CD8-positive, alpha-beta memory T cell (primary cell): ENCODE results near the gene TMEM141. TPM values are rescaled to one million over a fixed set of nuclear protein-coding genes. Genes with fewer than 3 reads are reported as not detected.
"Not testable (repeated sequence)": the region's sequence is repeated elsewhere in the genome, so short reads cannot be mapped to it uniquely, and the experiment has no call there.

Experiments
- CTCF ChIA-PET: fragments of 350-600 bp; sonication (Branson Sonifier 250); formaldehyde crosslinking; loops from one replicate; lab custom pipeline; 2021; ENCODE audit warnings: antibody characterized with exemption; lab: Charles Lee
- POLR2A ChIA-PET: fragments of 350-600 bp; sonication (Branson Sonifier 250); formaldehyde crosslinking; loops from one replicate; lab custom pipeline; 2021; ENCODE audit warnings: antibody characterized with exemption; lab: Charles Lee
- DNase-seq, 5 donors: peaks; one replicate each; pipeline versions ENCODE4 v3.0.0 to v3.0.0-alpha.2; 2020 to 2022; ENCODE audit warnings: mixed read lengths in 1 of 5
- H3K27ac ChIP-seq: one replicate; pipeline ENCODE4 v1.7.0; 2013; ENCODE audit warnings: low read depth, mild to moderate bottlenecking, low read length, moderate library complexity
- H3K27me3 ChIP-seq: 2 replicates; pipeline ENCODE4 v1.7.0; 2013; ENCODE audit warnings: low read length, mild to moderate bottlenecking; ENCODE audit not compliant: insufficient read depth, poor library complexity, severe bottlenecking
- H3K36me3 ChIP-seq: 2 replicates; pipeline ENCODE4 v1.7.0; 2013; ENCODE audit warnings: mild to moderate bottlenecking, low read length, moderate library complexity; ENCODE audit not compliant: insufficient read depth
- H3K4me1 ChIP-seq: 2 replicates; pipeline ENCODE4 v1.7.0; 2013; ENCODE audit warnings: mild to moderate bottlenecking, low read length, moderate library complexity; ENCODE audit not compliant: insufficient read depth
- H3K4me3 ChIP-seq: 2 replicates; pipeline ENCODE4 v1.7.0; 2013; ENCODE audit warnings: mild to moderate bottlenecking, low read length
- H3K9me3 ChIP-seq: 2 replicates; pipeline ENCODE4 v1.7.0; 2013; ENCODE audit warnings: mild to moderate bottlenecking, low read length
- H3K27ac Mint-ChIP-seq, 8 donors: one replicate each; pipeline ENCODE4 v1.8.0; 2020 to 2021; ENCODE audit warnings: mixed read lengths in 8 of 8, mild to moderate bottlenecking in 6 of 8, inconsistent platforms in 3 of 8, moderate library complexity in 3 of 8
- H3K27me3 Mint-ChIP-seq, 2 donors: one replicate each; pipeline ENCODE4 v1.8.0; 2020 to 2021; ENCODE audit warnings: mixed read lengths in 2 of 2, mild to moderate bottlenecking in 1 of 2, moderate library complexity in 1 of 2
- H3K36me3 Mint-ChIP-seq, 3 donors: one replicate each; pipeline ENCODE4 v1.8.0; 2020 to 2021; ENCODE audit warnings: mixed read lengths in 3 of 3, inconsistent platforms in 1 of 3, mild to moderate bottlenecking in 1 of 3
- H3K4me1 Mint-ChIP-seq, 3 donors: one replicate each; pipeline ENCODE4 v1.8.0; 2020 to 2021; ENCODE audit warnings: mixed read lengths in 3 of 3, inconsistent platforms in 1 of 3, mild to moderate bottlenecking in 1 of 3
- H3K4me3 Mint-ChIP-seq, 7 donors: one replicate each; pipeline ENCODE4 v1.8.0; 2020 to 2021; ENCODE audit warnings: mixed read lengths in 7 of 7, mild to moderate bottlenecking in 6 of 7, moderate library complexity in 4 of 7, inconsistent platforms in 2 of 7
- H3K9me3 Mint-ChIP-seq, 5 donors: one replicate each; pipeline ENCODE4 v1.8.0; 2020 to 2022; ENCODE audit warnings: mixed read lengths in 5 of 5, mild to moderate bottlenecking in 3 of 5, moderate library complexity in 2 of 5, inconsistent platforms in 1 of 5
- polyA plus RNA-seq: library from polyadenylated mRNA; unstranded; fragments of 300-500 nt; fragmentation: Illumina TruSeq; gene quantifications from one replicate; pipeline ENCODE4 v1.2.3, GENCODE V29; 2021
- total RNA-seq, 2 experiments: library from RNA; stranded (reverse); gene quantifications; one replicate each; pipeline ENCODE4 v1.2.3, GENCODE V29; 2021

Gene TMEM141
- total and polyA plus RNA-seq, 3 experiments from 2014 or later, result 37.8 to 50.6 (median 50.1) TPM

DNA sequence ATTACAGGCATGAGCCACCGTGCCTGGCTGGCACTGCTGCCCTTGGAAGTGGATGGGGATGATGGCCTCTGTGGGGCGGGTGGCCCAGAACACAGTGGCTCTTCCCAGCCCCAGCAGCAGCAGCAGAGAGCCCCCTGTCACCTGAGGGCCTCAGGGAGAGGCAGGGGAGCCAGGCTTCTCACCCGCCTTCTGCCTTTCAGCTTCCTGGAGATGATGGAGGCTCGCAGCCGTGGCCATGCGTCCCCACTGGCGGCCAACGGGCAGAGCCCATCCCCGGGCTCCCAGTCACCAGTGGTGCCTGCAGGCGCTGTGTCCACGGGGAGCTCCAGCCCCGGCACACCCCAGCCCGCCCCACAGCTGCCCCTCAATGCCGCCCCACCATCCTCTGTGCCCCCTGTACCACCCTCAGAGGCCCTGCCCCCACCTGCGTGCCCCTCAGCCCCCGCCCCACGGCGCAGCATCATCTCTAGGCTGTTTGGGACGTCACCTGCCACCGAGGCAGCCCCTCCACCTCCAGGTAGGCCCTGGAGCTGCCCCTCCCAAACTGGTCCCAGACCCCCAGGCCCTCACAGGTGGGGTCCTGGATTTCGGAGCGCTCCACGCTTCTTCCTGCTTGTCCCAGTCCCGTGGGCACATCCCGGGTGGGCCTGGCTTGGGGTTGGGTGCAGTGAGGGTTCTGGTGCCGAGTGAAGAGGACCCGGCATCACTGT is 46.2 kb downstream of the TMEM141 start:
- Histone ChIP-seq H3K27me3 (no peaks in the 10 kb centered on the region), H3K9me3 (no peaks in the 10 kb centered on the region), H3K36me3 (no peaks in the 10 kb centered on the region), H3K4me3 (no peak overlapping the region), H3K27ac (no peak overlapping the region), H3K4me1 (peaks cover 8% of the 10 kb centered on the region)
- Mint-ChIP-seq H3K9me3 (no peaks in the 10 kb centered on the region), H3K4me1 (peaks cover 4 to 8% (median 7%) of the 10 kb centered on the region in 3 donors), H3K27me3 (no peaks in the 10 kb centered on the region), H3K4me3 (no peak overlapping the region), H3K27ac (no peak overlapping the region), H3K36me3 (peaks cover 0 to 27% (median 3%) of the 10 kb centered on the region in 3 donors)
- DNase-seq, result no peak
- POLR2A ChIA-PET, result no interaction called here
- CTCF ChIA-PET, result no interaction called here

DNA sequence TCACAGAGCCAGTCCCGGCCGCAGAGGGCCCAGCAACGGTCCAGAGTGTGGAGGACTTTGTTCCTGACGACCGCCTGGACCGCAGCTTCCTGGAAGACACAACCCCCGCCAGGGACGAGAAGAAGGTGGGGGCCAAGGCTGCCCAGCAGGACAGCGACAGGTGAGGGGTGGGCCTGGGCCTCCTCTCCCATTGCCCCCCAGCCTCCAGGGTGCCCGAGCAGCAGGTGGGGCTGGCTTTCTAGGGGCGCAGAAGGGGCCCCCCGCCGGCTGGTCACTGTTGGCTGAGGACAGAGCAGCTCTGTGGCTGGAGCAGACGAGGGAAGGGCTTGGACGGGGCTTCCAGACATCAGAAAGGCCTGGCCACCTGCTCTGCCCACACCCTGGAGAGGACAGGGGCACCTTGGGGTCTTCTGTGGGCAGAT is 46.7 kb downstream of the TMEM141 start:
- H3K4me3 ChIP-seq, H3K9me3 Mint-ChIP-seq, H3K27ac Mint-ChIP-seq, POLR2A ChIA-PET, H3K27ac ChIP-seq, H3K36me3 ChIP-seq, H3K27me3 ChIP-seq, CTCF ChIA-PET, H3K4me3 Mint-ChIP-seq, H3K27me3 Mint-ChIP-seq, H3K4me1 ChIP-seq, DNase-seq, H3K9me3 ChIP-seq: not testable (repeated sequence)
- Mint-ChIP-seq H3K36me3 (peaks cover 0 to 24% (median 3%) of the 10 kb centered on the region in 3 donors), H3K4me1 (peaks cover 4 to 10% (median 10%) of the 10 kb centered on the region in 3 donors)

DNA sequence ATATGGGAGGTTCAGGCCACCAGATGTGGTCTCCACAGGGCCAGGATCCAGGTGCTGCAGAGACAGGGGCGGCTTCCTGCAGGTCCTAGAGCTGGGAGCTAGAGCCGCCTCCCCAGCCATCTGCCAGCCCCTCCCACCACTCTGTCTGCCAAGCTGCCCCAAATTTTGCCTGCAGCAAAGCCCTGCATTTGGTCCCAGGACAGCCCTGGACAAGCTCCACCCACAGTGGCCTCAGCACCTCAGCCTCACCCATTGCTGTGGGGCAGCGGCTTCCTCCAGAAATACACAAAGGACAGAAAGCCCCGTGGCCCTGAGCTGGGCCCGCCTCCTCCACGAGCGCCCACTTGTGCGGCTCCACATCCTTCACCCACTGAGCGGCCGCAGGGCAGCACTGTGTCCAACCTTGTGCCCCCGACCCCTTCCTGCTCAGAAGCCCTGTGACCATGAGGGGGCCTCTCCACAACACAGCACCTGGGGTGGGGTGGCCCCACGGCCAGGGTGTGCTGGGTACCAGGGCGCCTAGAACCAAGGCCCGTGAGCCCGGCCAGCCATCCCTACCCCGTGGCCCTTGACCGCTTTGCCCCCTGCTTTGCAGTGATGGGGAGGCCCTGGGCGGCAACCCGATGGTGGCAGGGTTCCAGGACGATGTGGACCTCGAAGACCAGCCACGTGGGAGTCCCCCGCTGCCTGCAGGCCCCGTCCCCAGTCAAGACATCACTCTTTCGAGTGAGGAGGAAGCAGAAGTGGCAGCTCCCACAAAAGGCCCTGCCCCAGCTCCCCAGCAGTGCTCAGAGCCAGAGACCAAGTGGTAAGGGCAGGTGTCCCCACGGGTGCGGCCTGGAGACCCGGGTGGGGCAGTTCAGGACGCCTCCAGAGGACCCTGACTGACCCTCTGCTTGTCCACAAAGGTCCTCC is 47.4 kb downstream of the TMEM141 start:
- ChIA-PET POLR2A (no interaction called here), CTCF (interaction anchor here (1.4 kb wide), 1 partner anchor 27 kb away, joined by 3 read pairs; no protein-coding TSS in a partner anchor)
- no peak overlapping the region for H3K27ac Mint-ChIP-seq
- no peak overlapping the region for H3K4me3 Mint-ChIP-seq
- no peaks in the 10 kb centered on the region for H3K27me3 ChIP-seq
- H3K36me3 Mint-ChIP-seq, result peaks cover 0 to 24% (median 3%) of the 10 kb centered on the region in 3 donors
- peaks cover 2% of the 10 kb centered on the region in 2 donors for H3K27me3 Mint-ChIP-seq
- H3K4me1 ChIP-seq, result peaks cover 14% of the 10 kb centered on the region
- no peak overlapping the region for H3K27ac ChIP-seq
- no peak overlapping the region for H3K4me3 ChIP-seq
- no peaks in the 10 kb centered on the region for H3K9me3 ChIP-seq
- no peaks in the 10 kb centered on the region for H3K36me3 ChIP-seq
- peaks cover 6 to 13% (median 13%) of the 10 kb centered on the region in 3 donors for H3K4me1 Mint-ChIP-seq
- no peak for DNase-seq
- no peaks in the 10 kb centered on the region for H3K9me3 Mint-ChIP-seq

GRCh38 chr9:136839229-136840139 is 48.3 kb downstream of the TMEM141 start:
- H3K4me1 ChIP-seq, result peaks cover 14% of the 10 kb centered on the region
- DNase-seq, result no peak
- no peak overlapping the region for H3K4me3 ChIP-seq
- H3K27ac ChIP-seq, result no peak overlapping the region
- H3K36me3 ChIP-seq, result no peaks in the 10 kb centered on the region
- Mint-ChIP-seq H3K27ac (peak overlapping the region in 2 of 8 donors; percentile 27 to 48), H3K4me1 (peaks cover 8 to 17% (median 12%) of the 10 kb centered on the region in 3 donors), H3K4me3 (peak overlapping the region in 3 of 7 donors; percentile 20 to 72 (median 59)), H3K9me3 (no peaks in the 10 kb centered on the region), H3K36me3 (peaks cover 0 to 18% (median 0%) of the 10 kb centered on the region in 3 donors), H3K27me3 (peaks cover 3 to 6% of the 10 kb centered on the region in 2 donors)
- CTCF ChIA-PET, result interaction anchor here (1.0 to 1.4 kb wide), 3 partner anchors 28 to 195 kb away, joined by 3 read pairs; no protein-coding TSS in a partner anchor
- POLR2A ChIA-PET, result no interaction called here
- H3K27me3 ChIP-seq, result no peaks in the 10 kb centered on the region
- H3K9me3 ChIP-seq, result no peaks in the 10 kb centered on the region

DNA sequence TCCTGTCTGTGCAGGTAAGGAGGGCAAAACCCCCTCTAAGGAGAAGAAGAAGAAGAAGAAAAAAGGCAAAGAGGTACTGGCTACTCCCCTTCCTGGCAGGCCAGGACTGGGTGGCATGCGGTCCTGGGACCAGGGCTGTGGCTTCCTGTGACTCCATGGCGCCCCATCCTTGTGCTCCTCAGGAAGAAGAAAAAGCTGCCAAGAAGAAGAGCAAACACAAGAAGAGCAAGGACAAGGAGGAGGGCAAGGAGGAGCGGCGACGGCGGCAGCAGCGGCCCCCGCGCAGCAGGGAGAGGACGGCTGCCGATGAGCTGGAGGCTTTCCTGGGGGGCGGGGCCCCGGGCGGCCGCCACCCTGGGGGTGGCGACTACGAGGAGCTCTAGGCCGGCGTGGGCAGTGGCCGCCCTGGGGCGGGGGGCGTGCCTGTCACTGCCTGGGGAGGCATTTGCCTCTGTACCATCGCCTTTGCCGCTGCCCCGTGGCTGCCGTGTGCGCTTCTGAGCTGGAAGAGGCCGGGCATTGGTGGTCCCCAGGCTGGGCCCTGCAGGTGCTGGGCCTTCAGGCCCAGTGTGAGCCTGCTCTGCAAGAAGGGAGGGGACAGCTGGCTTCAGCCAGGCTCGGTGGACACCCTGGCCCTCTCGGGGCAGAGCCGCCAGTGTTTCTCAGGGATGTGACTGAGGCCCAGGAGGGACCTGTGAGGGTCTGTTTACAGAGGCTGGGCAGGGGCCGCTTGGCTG is 49.2 kb downstream of the TMEM141 start:
- ChIA-PET CTCF (interaction anchor here (1.0 to 1.2 kb wide), 3 partner anchors 48 to 194 kb away, joined by 3 read pairs; no protein-coding TSS in a partner anchor), POLR2A (no interaction called here)
- Mint-ChIP-seq H3K9me3 (no peaks in the 10 kb centered on the region), H3K27me3 (peaks cover 3 to 9% of the 10 kb centered on the region in 2 donors), H3K4me1 (peaks cover 8 to 17% (median 12%) of the 10 kb centered on the region in 3 donors), H3K4me3 (peak overlapping the region in 4 of 7 donors; percentile 20 to 88 (median 66)), H3K27ac (peak overlapping the region in 2 of 8 donors; percentile 27 to 69), H3K36me3 (peaks cover 0 to 18% (median 0%) of the 10 kb centered on the region in 3 donors)
- no peak for DNase-seq
- H3K4me1 ChIP-seq, result peaks cover 14% of the 10 kb centered on the region
- H3K9me3 ChIP-seq, result no peaks in the 10 kb centered on the region
- H3K4me3 ChIP-seq, result no peak overlapping the region
- no peaks in the 10 kb centered on the region for H3K27me3 ChIP-seq
- H3K36me3 ChIP-seq, result no peaks in the 10 kb centered on the region
- no peak overlapping the region for H3K27ac ChIP-seq

- Histone ChIP-seq H3K27me3 (no peaks in the 10 kb centered on the region), H3K9me3 (no peaks in the 10 kb centered on the region), H3K27ac (no peak overlapping the region), H3K36me3 (no peaks in the 10 kb centered on the region), H3K4me3 (no peak overlapping the region), H3K4me1 (peaks cover 14% of the 10 kb centered on the region)
- H3K4me1 Mint-ChIP-seq, result peaks cover 8 to 17% (median 12%) of the 10 kb centered on the region in 3 donors
- POLR2A ChIA-PET, result no interaction called here
- no peaks in the 10 kb centered on the region for H3K9me3 Mint-ChIP-seq
- H3K27me3 Mint-ChIP-seq, result peaks cover 3 to 10% of the 10 kb centered on the region in 2 donors
- peaks cover 0 to 18% (median 0%) of the 10 kb centered on the region in 3 donors for H3K36me3 Mint-ChIP-seq
- DNase-seq, result no peak
- CTCF ChIA-PET, result interaction anchor here (1.0 to 4.9 kb wide), 11 partner anchors 8 to 194 kb away, joined by 3 to 45 read pairs (median 12); partner anchors contain the start of gene TRAF2
- H3K4me3 Mint-ChIP-seq, result no peak overlapping the region
- H3K27ac Mint-ChIP-seq, result no peak overlapping the region
Measured at GRCh38 chr9:136840877-136841645, 49.9 kb downstream of the TMEM141 start.
